Endothelial cell of umbilical vein (primary cell): ENCODE measurements around the gene KCTD11. TPM values are rescaled to one million over a fixed set of nuclear protein-coding genes. Genes with fewer than 3 reads are reported as not detected.

Experiments
- BruUV-seq: library from RNA; stranded (reverse); fragments of 400-500 nt; replicated peaks from 2 replicates; lab custom pipeline; 2021; lab: Mats Ljungman, UMichigan
- CTCF ChIA-PET: fragments of 300-600, 350-600 bp; sonication (Branson Sonifier 250); formaldehyde crosslinking; loops from one replicate; lab custom pipeline; 2021; ENCODE audit warnings: antibody characterized with exemption, inconsistent platforms; lab: Charles Lee
- POLR2A ChIA-PET: fragments of 300-600, 350-600 bp; sonication (Branson Sonifier 250); formaldehyde crosslinking; loops from one replicate; lab custom pipeline; 2021; ENCODE audit warnings: antibody characterized with exemption, inconsistent platforms; lab: Charles Lee
- DNase-seq: peaks from one replicate; pipeline ENCODE4 v3.0.0-alpha.2; 2011; ENCODE audit warnings: low read depth, low spot score
- FAIRE-seq: peaks from 2 replicates; lab custom pipeline; 2011; peaks lifted over from hg19 to GRCh38; lab: Jason Lieb, UNC
- H2AFZ ChIP-seq: 2 replicates; pipeline ENCODE4 v1.6.0; 2012; ENCODE audit warnings: low read depth, low read length, control low read depth, inconsistent platforms
- H3K27ac ChIP-seq: 2 replicates; pipeline ENCODE4 v1.5.1; 2011; ENCODE audit warnings: low read depth, mild to moderate bottlenecking, control low read depth, low read length, moderate library complexity; ENCODE audit not compliant: insufficient read depth
- H3K27me3 ChIP-seq, 2 experiments: 2 replicates each; pipeline versions ENCODE4 v1.6.0 to v1.6.1; 2011; ENCODE audit warnings: low read length in 2 of 2, mixed read lengths in 1 of 2; ENCODE audit not compliant: control insufficient read depth in 2 of 2, insufficient read depth in 2 of 2
- H3K36me3 ChIP-seq, 2 experiments: 2 replicates in 1 of 2; 3 replicates in 1 of 2; pipeline ENCODE4 v1.5.1; 2011; ENCODE audit warnings: low read length in 2 of 2, mild to moderate bottlenecking in 1 of 2, moderate library complexity in 1 of 2; ENCODE audit not compliant: control insufficient read depth in 2 of 2, insufficient read depth in 2 of 2; ENCODE audit errors: extremely low read depth in 1 of 2
- H3K4me1 ChIP-seq: 3 replicates; pipeline ENCODE4 v1.5.1; 2011; ENCODE audit warnings: mild to moderate bottlenecking, low read length; ENCODE audit not compliant: control insufficient read depth, insufficient read depth; ENCODE audit errors: extremely low read depth
- H3K4me2 ChIP-seq: 2 replicates; pipeline ENCODE4 v1.6.1; 2011; ENCODE audit warnings: low read length, control low read depth, mixed read lengths; ENCODE audit not compliant: insufficient read depth
- H3K4me3 ChIP-seq, 3 experiments: fragments of 200-600 bp in 1 of 3; sonication (generic), shearing (Covaris generic) in 1 of 3; replicated peaks in 1 of 3; 2 replicates each; pipeline ENCODE4 v1.5.1; 2011 to 2016; ENCODE audit warnings: control low read depth in 3 of 3, low read length in 3 of 3, mild to moderate bottlenecking in 2 of 3, inconsistent platforms in 1 of 3, low read depth in 1 of 3, moderate library complexity in 1 of 3; ENCODE audit not compliant: insufficient read depth in 1 of 3
- H3K79me2 ChIP-seq: 2 replicates; pipeline ENCODE4 v1.6.0; 2012; ENCODE audit warnings: low read length, inconsistent platforms; ENCODE audit not compliant: control insufficient read depth, insufficient read depth
- H3K9ac ChIP-seq: replicated peaks from 2 replicates; pipeline ENCODE3; 2011; ENCODE audit warnings: low read length, control low read depth; ENCODE audit not compliant: insufficient read depth; ENCODE audit errors: extremely low read depth
- H3K9me1 ChIP-seq: replicated peaks from 3 replicates; pipeline ENCODE4 v1.6.0; 2011; ENCODE audit warnings: mild to moderate bottlenecking, low read length; ENCODE audit not compliant: control insufficient read depth, insufficient read depth; ENCODE audit errors: extremely low read depth
- H3K9me3 ChIP-seq: replicated peaks from 2 replicates; pipeline ENCODE4 v1.5.1; 2012; ENCODE audit warnings: low read length, inconsistent platforms; ENCODE audit not compliant: control insufficient read depth, insufficient read depth
- H4K20me1 ChIP-seq: replicated peaks from 2 replicates; pipeline ENCODE3; 2011; ENCODE audit warnings: mild to moderate bottlenecking, low read length; ENCODE audit not compliant: control insufficient read depth, insufficient read depth; ENCODE audit errors: extremely low read depth
- EZH2 ChIP-seq: IDR thresholded peaks from 2 replicates; pipeline ENCODE4 v1.6.1; 2012; ENCODE audit warnings: borderline replicate concordance, low read depth, mild to moderate bottlenecking, moderate library complexity, low read length, inconsistent platforms; ENCODE audit not compliant: severe bottlenecking
- FOS ChIP-seq: IDR thresholded peaks from 2 replicates; pipeline ENCODE4 v1.6.1; 2011; ENCODE audit warnings: mild to moderate bottlenecking, low read length, moderate library complexity, borderline replicate concordance; ENCODE audit not compliant: insufficient read depth
- GATA2 ChIP-seq: IDR thresholded peaks from 2 replicates; pipeline ENCODE4 v1.7.0; 2011; ENCODE audit warnings: low read depth, mild to moderate bottlenecking, moderate library complexity, mixed read lengths, low read length; ENCODE audit not compliant: insufficient read length, insufficient read depth
- JUN ChIP-seq: IDR thresholded peaks from 2 replicates; pipeline ENCODE4 v1.6.1; 2011; ENCODE audit warnings: borderline replicate concordance, low read depth; ENCODE audit not compliant: insufficient read length, insufficient read depth
- MYC ChIP-seq: IDR thresholded peaks from one replicate; pipeline ENCODE4 v1.6.1; 2011; ENCODE audit warnings: mild to moderate bottlenecking, low read depth, low read length
- POLR2A ChIP-seq: IDR thresholded peaks from 2 replicates; pipeline ENCODE4 v1.6.1; 2012; ENCODE audit warnings: low read depth, mild to moderate bottlenecking, control low read depth, low read length
- POLR2AphosphoS5 ChIP-seq: IDR thresholded peaks from 2 replicates; pipeline ENCODE4 v1.6.1; 2012; ENCODE audit warnings: low read depth, mild to moderate bottlenecking, control low read depth, low read length, moderate library complexity; ENCODE audit not compliant: insufficient read depth
- dilution Hi-C: fragments of 300-500 bp; cut with MboI; formaldehyde crosslinking; loops from one replicate; pipeline ENCODE4 v1.15.0; 2019; ENCODE audit warnings: low sequenced_read_pairs; ENCODE audit not compliant: extremely low pct_ligation_motif_present
- intact Hi-C: fragments of 100-400 bp; cut with micrococcal nuclease; formaldehyde crosslinking; loops from one replicate; pipeline ENCODE4 v1.10.0; 2022
- polyA plus RNA-seq, 4 experiments: library from polyadenylated mRNA; depleted of rRNA in 3 of 4; stranded (reverse) in 3 of 4; unstranded in 1 of 4; fragments of >200 nt; gene quantifications; 2 replicates each; pipeline versions ENCODE4 v1.2.1 to v1.2.3, GENCODE V29; 2011 to 2012; ENCODE audit warnings: missing spikeins in 1 of 4
- total RNA-seq: library from RNA; stranded (reverse); gene quantifications from 2 replicates; pipeline ENCODE4 v1.2.3, GENCODE V29; 2021
- TF ChIP-seq, protein P1 (sequence below), 2 donors: IDR thresholded peaks; 1 replicate in 1 of 2; 2 replicates in 1 of 2; pipeline ENCODE4 v1.5.1; 2011; ENCODE audit warnings: low read length in 2 of 2, mild to moderate bottlenecking in 2 of 2, moderate library complexity in 2 of 2, control low read depth in 1 of 2, inconsistent platforms in 1 of 2, low read depth in 1 of 2; ENCODE audit not compliant: insufficient read depth in 1 of 2; ENCODE audit errors: extremely low read depth in 1 of 2
- TF ChIP-seq, protein P2 (sequence below): IDR thresholded peaks from 2 replicates; pipeline ENCODE4 v1.6.1; 2011; ENCODE audit not compliant: insufficient read depth, insufficient read length

KCTD11 gene
- total and polyA plus RNA-seq, 2 donors (not counting 3 experiments of a cell fraction or from before 2014, with no cell fraction given) = 3.8 to 6.5 TPM

GRCh38 chr17:7327056-7327455 is 24.9 kb upstream of the KCTD11 start:
- dilution Hi-C loops (no loop called here), intact Hi-C loops (no loop called here)
- Histone ChIP-seq H3K9me1 (no peaks in the 10 kb centered on the region), H3K4me1 (peaks cover 10% of the 10 kb centered on the region), H3K27ac (no peak overlapping the region), H3K4me3 (no peak overlapping the region), H3K36me3 (peaks cover 10 to 23% of the 10 kb centered on the region in 2 experiments), H3K4me2 (no peak overlapping the region), H3K27me3 (peaks cover 0 to 2% of the 10 kb centered on the region in 2 experiments), H4K20me1 (no peaks in the 10 kb centered on the region), H2AFZ (no peak overlapping the region), H3K79me2 (peaks cover 10% of the 10 kb centered on the region), H3K9ac (no peak overlapping the region), H3K9me3 (no peaks in the 10 kb centered on the region)
- no peak for DNase-seq
- no peak for FAIRE-seq
- BruUV-seq = no TSS peak
- TF ChIP-seq MYC = no peak
- no peak for TF ChIP-seq EZH2
- TF ChIP-seq, protein P1, sequence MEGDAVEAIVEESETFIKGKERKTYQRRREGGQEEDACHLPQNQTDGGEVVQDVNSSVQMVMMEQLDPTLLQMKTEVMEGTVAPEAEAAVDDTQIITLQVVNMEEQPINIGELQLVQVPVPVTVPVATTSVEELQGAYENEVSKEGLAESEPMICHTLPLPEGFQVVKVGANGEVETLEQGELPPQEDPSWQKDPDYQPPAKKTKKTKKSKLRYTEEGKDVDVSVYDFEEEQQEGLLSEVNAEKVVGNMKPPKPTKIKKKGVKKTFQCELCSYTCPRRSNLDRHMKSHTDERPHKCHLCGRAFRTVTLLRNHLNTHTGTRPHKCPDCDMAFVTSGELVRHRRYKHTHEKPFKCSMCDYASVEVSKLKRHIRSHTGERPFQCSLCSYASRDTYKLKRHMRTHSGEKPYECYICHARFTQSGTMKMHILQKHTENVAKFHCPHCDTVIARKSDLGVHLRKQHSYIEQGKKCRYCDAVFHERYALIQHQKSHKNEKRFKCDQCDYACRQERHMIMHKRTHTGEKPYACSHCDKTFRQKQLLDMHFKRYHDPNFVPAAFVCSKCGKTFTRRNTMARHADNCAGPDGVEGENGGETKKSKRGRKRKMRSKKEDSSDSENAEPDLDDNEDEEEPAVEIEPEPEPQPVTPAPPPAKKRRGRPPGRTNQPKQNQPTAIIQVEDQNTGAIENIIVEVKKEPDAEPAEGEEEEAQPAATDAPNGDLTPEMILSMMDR (IDR thresholded peaks at IDR 0.05; ENCODE audit: extremely low read depth in 1 of 2, insufficient read depth in 1 of 2, low read depth in 1 of 2, low read length in 2 of 2) = no peak
- no peak for TF ChIP-seq JUN
- TF ChIP-seq, protein P2, sequence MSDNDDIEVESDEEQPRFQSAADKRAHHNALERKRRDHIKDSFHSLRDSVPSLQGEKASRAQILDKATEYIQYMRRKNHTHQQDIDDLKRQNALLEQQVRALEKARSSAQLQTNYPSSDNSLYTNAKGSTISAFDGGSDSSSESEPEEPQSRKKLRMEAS = no peak
- TF ChIP-seq POLR2A = no peak
- TF ChIP-seq FOS = no peak
- no peak for TF ChIP-seq GATA2
- TF ChIP-seq POLR2AphosphoS5 = no peak
- POLR2A ChIA-PET = no interaction called here
- CTCF ChIA-PET = interaction anchor here (1.0 to 1.2 kb wide), 2 partner anchors 18 to 31 kb away, joined by 3 to 4 read pairs; no protein-coding TSS in a partner anchor
